Endothelial cell of umbilical vein (primary cell): Measurements from ENCODE around the gene ADD1.

ENCODE experiments used
- EZH2 ChIP-seq: IDR thresholded peaks from 2 replicates; pipeline ENCODE4 v1.6.1; 2012; ENCODE audit warnings: borderline replicate concordance, low read depth, mild to moderate bottlenecking, moderate library complexity, low read length, inconsistent platforms; ENCODE audit not compliant: severe bottlenecking
- POLR2A ChIP-seq: IDR thresholded peaks from 2 replicates; pipeline ENCODE4 v1.6.1; 2012; ENCODE audit warnings: low read depth, mild to moderate bottlenecking, control low read depth, low read length
- TF ChIP-seq, protein P1 (sequence below), 2 donors: IDR thresholded peaks; 1 replicate in 1 of 2; 2 replicates in 1 of 2; pipeline ENCODE4 v1.5.1; 2011; ENCODE audit warnings: low read length in 2 of 2, mild to moderate bottlenecking in 2 of 2, moderate library complexity in 2 of 2, control low read depth in 1 of 2, inconsistent platforms in 1 of 2, low read depth in 1 of 2; ENCODE audit not compliant: insufficient read depth in 1 of 2; ENCODE audit errors: extremely low read depth in 1 of 2

GRCh38 chr4:2953496-2953895, 109.9 kb downstream of the ADD1 start:
- TF ChIP-seq, protein P1, sequence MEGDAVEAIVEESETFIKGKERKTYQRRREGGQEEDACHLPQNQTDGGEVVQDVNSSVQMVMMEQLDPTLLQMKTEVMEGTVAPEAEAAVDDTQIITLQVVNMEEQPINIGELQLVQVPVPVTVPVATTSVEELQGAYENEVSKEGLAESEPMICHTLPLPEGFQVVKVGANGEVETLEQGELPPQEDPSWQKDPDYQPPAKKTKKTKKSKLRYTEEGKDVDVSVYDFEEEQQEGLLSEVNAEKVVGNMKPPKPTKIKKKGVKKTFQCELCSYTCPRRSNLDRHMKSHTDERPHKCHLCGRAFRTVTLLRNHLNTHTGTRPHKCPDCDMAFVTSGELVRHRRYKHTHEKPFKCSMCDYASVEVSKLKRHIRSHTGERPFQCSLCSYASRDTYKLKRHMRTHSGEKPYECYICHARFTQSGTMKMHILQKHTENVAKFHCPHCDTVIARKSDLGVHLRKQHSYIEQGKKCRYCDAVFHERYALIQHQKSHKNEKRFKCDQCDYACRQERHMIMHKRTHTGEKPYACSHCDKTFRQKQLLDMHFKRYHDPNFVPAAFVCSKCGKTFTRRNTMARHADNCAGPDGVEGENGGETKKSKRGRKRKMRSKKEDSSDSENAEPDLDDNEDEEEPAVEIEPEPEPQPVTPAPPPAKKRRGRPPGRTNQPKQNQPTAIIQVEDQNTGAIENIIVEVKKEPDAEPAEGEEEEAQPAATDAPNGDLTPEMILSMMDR (IDR thresholded peaks at IDR 0.05; ENCODE audit: extremely low read depth in 1 of 2, insufficient read depth in 1 of 2, low read depth in 1 of 2, low read length in 2 of 2), result no peak
- no peak for TF ChIP-seq POLR2A
- no peak for TF ChIP-seq EZH2
